HG02798 (cell line): Measurements from ENCODE around the gene ANKRD11.

Source experiments
- ATAC-seq: cut with Tn5 transposase; IDR thresholded peaks from one replicate; pipeline ENCODE4 v1.9.1; 2021; ENCODE audit warnings: mild to moderate bottlenecking; ENCODE audit not compliant: unreplicated experiment, poor library complexity

Gene ANKRD11

GRCh38 chr16:89293276-89294143 is 196.9 kb downstream of the ANKRD11 start:
- no peak for ATAC-seq

DNA sequence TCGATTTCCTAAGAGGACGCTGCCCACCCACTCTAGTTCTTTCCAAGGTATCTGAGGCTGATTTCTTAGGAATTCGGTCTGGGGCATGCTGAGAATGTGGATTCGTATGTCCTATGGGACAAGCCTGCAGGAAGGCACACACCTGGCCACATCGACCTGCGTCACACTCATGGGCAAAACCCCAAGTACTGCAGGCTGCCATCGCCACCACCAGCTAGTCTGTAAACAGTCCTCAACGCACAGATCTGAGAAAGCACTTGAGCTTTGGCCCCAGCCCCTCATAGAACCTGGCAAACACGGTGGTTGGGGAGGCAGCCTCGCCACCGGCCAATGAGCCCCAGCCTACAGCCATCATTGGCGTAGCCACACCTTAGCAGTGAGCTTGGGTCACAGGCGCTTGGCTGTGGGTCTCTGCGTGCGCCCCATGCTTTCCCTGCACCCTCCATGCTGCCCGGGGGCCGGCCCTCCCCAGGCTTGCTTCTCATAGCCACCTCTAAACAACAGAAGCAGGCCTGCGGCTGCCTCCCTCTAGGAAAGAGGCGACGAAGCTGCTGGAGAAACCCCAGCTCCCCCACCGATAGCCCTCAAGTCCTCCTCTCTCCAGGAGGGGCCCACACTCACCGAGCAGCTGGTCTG is 197.8 kb downstream of the ANKRD11 start:
- ATAC-seq, result no peak

DNA sequence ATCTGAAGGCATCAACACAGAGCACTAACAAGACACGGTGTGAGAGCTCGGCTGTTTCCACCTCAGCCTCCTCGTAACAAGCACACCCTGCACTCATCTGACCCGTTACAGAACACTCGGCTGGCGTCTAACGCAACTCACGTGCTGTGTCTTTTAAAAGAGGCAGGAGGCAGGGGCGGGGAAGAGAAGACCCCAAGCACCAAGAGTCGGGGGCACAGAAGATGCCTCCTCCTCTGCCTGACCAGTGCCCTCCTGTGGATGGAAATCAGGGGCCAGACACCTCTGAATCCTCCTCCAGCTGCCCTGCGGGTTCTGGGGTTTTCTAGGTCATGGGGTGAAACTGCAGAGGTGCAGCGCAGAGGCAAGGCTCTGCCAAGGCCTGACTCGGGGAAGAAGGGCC is 198.6 kb downstream of the ANKRD11 start:
- no peak for ATAC-seq

- no peak for ATAC-seq
Measured at GRCh38 chr16:89291363-89291762, 199.0 kb downstream of the ANKRD11 start.

DNA sequence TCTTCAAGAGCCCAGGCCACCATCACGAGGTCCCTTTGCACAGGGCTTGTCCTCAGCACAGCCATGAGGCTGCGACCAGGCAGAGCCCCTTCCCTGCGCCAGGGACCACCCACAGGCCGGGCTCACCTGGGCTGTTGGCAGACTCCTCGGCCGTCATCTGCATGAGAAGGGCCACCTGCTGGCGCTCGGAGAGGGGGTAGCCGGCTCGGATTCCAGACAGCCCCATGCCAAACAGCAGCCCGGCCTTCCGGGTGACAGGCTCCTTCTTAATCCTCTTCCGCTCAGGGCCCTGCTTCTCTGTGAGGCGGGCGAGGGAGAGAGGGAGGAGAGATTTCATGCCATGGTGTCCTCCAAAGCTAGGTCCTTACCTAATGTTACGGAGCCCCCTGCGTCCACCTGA is 199.5 kb downstream of the ANKRD11 start:
- no peak for ATAC-seq

- no peak for ATAC-seq
Measured at GRCh38 chr16:89290472-89290871, 199.9 kb downstream of the ANKRD11 start.

DNA sequence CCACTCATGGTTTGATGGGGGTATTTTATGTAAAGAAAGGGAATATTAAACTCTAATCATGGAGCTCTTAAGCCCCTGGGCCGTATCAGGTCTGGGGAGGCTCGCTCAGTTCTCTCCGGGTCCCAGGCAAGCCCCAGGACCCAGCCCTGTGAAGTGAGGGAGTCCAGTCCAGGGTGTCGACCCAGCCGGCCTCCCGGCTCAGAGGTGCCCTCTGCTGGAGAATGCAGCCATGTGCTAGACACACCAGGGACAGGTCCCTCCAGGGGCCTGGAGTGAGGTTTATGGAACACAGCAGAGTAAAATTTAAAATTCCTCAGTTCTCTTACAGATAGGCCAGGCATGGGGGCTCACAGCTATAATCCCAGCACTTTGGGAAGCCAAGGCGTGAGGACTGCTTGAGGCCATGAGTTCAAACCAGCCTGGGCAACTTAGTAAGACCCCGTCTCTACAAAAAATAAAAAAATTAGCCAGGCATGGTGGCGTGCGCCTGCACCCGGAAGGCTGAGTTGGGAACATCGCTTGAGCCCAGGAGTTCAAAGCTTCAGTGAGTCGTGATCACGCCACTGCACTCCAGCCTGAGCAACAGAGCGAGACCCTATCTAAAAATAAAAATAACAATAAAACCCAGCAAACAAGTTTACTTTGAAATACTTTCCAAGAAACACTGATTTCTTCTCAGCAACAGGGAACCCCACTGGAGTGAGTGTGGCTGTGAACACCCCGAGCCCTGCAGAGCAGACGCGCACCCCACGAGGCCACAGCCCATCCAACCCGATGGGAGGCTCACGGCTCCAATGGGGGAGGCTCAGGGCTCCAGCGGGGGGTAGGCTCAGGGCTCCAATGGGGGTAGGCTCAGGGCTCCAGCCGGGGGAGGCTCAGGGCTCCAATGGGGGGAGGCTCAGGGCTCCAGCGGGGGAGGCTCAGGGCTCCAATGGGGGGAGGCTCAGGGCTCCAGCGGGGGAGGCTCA is 200.6 kb downstream of the ANKRD11 start:
- ATAC-seq, result peak; percentile 67

- no peak for ATAC-seq
Measured at GRCh38 chr16:89288966-89289365, 201.4 kb downstream of the ANKRD11 start.

DNA sequence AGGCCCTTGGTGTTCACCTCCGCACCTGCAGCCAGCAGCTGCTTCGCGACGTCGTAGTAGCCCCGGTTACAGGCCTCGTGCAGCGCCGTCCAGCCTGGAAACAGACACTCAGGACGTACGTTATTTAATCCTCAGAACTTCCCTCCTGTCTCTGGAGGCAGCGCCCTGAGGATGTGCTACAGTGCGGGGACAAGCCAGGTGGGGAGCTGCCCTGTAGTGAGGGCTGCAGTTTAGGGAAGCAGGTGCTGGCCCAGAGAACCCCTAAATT is 201.8 kb downstream of the ANKRD11 start:
- ATAC-seq, result no peak

DNA sequence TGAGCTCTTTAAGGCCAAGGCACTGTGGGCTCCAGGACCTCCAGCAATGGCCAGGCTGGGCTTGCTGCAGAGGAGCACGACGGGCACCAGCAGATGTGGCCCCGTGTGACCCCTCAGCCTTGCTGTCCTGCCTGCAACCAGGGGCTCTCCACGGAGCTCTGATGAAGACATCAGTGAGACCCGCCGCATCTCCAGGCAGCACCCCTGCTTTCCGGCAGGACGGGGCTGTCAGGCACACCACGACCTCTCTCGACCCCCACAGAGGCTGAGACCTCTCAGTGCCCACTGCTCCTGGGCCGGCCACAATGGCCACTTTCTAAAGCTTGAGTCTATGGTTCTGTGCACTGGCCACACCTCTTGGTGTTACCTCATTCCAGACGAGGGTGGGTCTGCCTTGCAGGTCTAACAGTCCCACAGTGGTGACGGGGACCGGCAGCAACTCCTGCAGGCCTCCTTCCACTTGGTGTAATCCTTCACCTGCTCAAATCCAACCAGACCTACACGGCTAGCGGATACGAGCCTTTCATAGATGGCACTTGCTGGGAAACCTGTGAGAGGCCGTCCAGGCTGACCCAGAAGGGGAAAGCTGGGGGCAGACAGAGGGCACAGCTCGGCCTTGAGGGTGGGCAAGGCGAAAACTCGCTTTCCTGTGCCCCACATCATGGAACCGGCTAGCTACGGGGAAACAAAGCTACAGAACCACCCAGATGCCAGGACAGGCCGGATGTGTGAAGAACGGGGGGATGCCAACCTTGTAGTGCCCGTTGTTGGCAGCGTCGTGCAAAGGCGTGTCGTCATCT is 202.4 kb downstream of the ANKRD11 start:
- no peak for ATAC-seq

GRCh38 chr16:89286096-89286495 is 204.3 kb downstream of the ANKRD11 start:
- ATAC-seq, result no peak

- ATAC-seq, result no peak
Measured at GRCh38 chr16:89285381-89285780, 205.0 kb downstream of the ANKRD11 start.

DNA sequence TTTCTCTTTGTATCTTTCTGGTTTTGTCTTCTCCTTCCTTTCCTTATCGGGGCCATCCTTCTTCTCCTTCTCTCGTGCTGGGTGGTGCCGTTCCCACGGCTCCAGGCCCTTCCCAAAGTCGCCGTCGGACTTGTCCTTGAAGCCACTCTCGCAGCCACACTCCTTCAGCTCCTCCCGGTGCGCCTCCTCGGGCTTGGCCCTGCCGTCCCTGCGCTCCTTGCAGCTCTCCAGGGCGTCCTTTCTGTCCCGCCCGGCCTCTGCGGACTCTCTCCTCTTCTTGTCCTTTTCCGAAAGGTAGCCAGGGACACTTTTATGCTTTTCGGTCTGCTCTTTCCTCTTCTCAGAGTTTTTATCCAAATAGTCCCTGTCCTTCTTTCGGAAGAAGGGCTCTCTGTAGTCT is 206.9 kb downstream of the ANKRD11 start:
- ATAC-seq, result no peak

DNA sequence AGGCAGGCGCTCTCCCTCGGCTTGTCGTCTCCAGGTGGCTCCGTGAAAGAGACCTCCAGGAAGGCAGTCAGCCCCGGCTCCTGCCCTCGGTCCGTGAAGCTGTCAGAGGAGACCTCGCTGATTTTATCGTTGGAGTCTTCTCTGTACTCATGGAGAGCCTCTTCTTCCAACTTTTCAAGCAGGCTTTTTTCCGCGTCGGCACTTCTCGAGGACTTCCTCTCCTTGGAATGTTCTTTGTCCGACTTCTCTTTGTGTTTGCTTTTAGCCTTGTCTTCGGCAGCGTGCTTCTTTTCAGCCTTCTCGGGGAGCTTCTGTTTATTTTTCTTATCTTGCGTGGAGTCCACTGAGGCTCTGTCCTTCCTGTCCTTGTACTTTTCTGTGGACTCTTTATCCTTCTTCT is 207.8 kb downstream of the ANKRD11 start:
- ATAC-seq, result no peak

- no peak for ATAC-seq
Measured at GRCh38 chr16:89281829-89282228, 208.5 kb downstream of the ANKRD11 start.

DNA sequence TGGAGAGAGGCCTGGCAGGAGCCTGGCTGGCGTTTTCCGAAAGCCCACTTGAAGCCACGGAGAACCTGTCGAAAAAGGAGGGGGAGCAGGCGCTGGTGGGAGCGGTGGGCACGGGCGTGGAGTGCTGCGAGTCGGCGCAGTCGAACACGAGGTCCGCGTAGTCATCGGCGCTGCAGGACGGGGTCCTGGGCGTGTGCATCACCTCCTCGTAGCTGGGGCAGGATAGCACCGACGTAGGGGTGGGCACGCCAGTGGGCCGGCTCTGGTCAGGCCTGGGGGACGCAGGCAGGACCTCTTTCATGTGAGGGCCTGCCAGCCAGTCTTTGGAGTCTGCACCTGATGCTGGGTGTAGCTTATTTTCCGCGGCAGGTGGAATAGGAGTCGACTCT is 209.2 kb downstream of the ANKRD11 start:
- no peak for ATAC-seq

DNA sequence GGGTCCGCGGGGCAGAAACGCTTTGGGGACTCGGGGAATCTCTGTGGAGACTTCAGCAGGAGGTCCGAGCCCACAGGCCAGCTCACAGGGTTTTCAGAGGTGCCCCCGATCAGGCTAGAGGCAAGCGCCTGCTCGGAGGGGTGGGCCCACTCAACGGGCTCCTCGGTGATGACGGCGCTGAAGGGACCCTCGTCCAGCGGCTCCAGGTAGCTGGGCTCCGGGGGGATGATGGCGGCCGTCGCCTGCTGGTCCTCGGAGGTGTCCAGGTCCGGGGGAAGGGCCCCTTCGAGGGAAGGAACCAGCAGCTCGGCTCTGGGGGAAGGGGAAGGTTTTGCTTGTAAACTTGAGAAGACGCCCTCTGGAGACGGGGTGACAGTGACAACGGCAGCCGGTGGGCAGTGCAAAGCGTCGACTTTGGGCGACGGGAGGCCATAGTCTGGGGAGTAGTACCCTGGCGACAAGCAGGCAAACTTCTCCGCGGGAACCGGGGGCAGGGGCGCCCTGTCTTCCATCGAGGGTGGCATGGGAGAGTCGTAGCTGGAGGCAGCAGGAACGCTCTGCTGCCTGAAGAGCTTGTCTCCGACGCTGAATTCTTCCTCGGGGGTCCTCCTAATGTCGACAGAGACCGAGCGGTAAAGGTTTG is 209.7 kb downstream of the ANKRD11 start:
- ATAC-seq, result no peak

DNA sequence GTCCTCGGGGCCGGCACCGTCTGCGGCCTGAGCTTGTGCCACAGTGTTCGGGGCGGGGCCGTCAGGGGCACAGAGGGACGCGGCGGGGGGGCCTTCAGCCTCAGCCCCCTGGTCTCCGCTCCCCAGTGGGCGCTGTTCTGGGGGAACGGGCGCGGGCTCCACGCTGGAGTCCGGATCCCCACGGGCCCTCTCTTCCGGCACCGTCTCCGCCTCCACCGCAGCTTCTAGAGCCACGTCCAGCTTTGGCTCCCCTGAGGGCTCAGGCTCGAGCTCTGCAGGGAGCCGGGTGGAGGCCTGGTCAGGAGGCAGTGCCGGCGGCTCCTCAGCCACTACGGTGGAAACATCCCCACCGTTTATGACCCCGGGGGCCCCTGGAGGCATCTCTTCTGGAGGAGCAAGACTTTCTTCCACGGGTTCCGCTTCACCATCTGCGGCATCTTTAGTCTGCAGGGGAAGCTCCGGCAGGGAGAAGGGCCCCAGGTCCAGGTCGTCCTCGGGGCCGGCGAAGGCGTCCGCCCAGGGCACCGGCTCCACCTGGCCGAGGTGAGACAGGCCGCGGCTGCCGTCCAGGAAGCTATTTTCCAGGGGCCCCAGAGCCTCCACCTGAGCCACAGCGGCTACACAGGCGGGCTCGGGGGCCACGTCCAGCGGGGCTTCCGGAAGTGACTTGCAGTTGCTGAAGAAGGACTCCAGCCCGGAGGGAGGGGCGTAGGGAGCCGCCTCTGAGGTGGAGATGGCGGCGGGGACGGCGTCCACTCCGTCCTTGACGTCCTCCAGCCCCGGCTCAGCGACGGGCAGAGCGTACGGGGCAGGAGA is 210.5 kb downstream of the ANKRD11 start:
- no peak for ATAC-seq
